ENCODE measurements around the gene HOXC12. TPM values are rescaled to one million over a fixed set of nuclear protein-coding genes. Genes with fewer than 3 reads are reported as not detected.

The HOXC12 gene
- total RNA-seq, 1 donor, result not detected

GRCh38 chr12:53993162-53994008 lies 38.7 kb downstream of the HOXC12 start:
- no peak for DNase-seq (ENCODE audit: low read depth in 2 of 3, low spot score in 2 of 3)

- no peak for DNase-seq (ENCODE audit: low read depth in 2 of 3, low spot score in 2 of 3)
Measured at GRCh38 chr12:53994009-53994263, 39.2 kb downstream of the HOXC12 start.

DNA sequence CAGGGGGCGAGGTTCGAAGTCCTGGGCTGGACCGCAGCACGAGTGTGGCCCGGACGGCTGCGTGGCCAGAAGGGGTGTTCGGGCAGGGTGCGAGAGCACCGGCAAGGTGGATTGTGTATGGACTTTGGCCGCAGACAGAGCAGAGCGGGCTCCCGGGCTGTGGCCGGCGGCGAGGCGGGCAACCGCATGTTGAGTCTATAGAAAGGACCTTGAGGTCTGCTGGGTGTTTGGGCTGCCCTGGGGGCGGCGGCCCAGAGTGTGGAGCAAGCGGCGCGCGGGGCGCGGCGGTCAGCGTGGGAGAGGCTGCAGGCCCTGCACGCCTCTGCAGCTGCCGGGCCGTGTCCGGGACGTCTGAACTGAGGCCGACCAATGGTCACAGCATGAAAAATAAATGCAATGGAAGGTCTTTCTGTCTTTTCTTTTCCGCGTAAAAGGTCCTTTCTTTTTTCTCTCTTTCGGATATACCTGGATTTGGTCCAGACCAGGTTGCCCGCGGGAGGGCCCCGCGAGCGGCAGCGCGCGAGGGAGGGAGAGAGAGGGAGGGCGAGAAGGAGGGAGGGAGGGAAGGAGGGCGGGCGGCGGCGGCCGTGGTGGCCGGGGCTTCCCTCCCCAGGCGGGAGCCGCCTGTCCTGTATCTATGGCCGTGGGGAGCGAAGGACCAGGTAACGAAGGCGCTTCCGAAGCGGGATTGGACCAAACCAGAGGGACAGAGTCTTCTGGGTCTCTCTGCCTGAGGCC lies 39.7 kb downstream of the HOXC12 start:
- no peak for DNase-seq (ENCODE audit: low read depth in 2 of 3, low spot score in 2 of 3)

DNA sequence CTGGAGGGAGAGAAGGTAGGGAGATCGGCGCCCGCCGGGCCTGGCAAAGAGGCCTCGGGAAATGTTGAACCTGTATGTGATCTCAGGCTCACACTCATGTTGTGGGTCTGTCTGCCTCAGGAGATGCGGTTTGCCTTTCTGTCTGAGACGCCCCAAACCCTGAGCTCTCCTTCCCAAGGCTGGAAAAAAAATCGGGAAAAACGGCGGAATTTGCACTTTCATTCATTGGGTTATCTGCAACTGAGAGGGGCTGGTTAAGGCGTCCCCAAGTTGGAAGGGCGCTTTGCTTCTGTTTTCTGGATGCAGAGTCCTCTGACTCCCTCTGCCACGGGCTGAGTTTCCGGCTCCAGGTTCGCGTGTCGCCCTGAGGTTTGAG lies 40.3 kb downstream of the HOXC12 start:
- DNase-seq (ENCODE audit: low read depth in 2 of 3, low spot score in 2 of 3), result no peak

- no peak for DNase-seq (ENCODE audit: low read depth in 2 of 3, low spot score in 2 of 3)
Measured at GRCh38 chr12:53995378-53996239, 40.9 kb downstream of the HOXC12 start.

DNA sequence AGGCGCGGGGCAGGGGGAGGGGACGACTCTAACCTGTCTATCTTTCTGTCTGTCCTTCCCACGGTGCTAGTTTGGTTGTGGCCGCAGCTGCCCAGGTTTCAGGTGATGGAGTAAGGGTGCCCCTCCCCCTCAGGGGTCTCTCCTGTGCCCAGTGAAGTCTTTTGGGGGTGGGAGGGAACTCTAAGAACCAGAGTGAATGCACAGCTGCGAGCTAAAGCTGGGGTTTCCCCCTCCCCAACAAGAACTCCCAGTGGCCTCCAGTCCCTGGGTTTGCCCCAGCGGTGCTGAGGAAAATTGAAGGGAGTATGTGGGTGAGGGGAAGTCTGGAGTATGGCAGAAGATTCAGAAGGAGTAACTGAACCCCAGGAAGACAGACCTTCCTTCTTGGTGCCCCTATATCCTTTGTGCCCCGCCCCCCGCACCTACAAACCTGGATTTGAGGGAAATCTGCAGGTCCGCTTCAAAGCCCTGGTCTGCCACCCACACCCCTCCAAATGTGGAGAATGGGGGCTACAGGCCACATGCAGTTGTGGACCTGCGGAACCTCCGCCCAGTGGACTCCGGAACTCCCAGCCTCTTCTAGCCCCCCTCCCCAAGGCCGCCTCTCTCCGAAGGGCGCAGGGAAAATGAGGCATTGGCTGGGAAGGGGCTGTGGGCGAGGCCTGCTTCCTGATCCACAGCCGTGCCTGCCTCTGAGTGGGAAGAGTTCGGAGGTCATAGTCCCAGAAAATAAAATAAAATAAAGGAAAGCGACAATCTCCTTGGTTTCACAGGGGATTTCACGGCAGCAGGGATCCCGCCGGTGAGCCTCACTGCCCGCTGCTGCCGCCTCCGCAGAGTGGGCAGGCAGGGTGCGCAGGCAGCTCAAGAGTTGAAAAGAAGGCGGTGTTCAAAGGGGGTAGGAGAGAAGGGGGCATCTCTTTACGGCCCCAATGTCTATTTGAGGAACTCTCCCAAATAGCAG lies 41.8 kb downstream of the HOXC12 start:
- DNase-seq (ENCODE audit: low read depth in 2 of 3, low spot score in 2 of 3), result no peak

DNA sequence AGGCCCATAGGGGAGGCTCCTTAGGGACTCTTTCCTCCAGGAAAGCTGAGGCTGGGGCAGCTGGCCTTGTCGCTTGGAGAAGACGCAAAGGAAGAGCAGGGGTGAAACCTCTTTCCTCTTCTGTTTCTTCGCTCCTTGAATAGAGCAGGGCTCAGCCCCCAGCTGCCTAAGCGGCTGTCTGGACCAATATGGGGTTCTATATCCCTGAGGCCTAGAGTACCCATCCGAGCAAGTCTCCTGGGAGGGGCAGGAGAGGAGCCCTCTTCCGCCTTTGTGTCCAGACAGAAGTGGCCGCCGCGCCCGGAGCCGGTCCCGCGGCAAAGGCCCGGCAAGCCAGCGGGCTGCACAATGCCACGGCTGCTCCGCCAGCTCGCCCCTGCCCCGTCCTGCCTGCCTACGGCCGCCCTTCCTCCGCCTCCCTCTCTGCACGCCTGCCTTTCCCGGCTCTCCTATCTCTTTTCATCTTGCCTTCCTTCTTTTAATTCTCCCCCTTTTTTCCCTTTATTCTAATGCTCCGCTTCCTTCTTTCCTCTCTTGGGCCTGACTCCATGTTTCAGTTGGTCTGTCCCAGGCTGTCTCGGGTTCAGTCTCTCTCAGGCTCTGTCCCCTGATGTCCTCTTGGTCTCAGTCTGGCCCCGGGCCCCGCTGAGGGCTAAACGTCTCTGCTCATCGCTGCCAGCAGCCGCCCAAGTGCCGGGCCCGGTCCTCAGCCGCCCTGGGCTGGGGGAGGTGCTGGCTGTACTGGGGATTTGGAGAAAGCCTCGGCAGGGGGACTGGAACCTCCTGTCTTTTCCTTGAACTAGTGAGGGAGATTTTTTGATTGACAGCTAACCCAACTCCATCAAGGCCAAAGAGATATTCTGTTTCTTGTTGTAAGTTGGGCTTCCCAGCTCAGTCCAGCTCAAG lies 42.8 kb downstream of the HOXC12 start:
- DNase-seq (ENCODE audit: low read depth in 2 of 3, low spot score in 2 of 3), result no peak

DNA sequence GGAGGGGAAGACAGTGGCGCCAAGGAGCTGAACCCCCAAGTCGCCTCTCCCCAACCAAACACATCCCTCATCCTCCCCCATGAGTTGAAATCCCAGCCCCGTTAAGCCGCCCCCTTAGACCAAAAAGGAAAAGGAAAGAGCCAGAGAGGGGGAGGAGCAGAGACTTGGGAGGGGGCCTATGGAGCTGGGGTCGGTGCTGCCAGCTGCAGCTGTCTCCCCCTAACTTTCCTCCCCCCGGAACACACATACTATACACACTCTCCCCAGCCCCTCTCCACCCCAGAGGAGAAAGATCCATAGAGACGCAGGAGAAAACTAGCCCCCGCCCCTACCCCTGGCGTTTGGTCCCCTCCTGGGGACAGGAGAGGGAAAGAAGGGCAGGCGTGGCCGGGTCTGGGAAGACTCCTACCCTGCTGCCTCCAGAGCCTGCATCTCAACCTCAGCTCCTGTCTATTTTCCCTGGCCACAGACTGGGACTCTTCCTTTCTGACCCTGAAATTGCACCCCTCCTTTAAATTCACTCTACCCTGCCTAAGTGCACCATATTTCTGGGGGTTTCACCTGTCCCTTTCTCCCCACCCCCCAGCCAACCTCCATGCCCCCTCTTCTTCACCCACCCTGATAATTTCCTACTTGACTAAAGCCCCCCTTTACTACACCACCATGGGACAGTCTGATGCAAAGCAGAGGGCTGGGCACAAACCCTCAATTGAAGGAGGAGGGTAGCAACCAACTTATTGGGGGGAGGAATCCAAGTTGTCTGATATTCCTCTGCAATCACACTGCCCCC lies 43.6 kb downstream of the HOXC12 start:
- DNase-seq (ENCODE audit: low read depth in 2 of 3, low spot score in 2 of 3), result no peak

DNA sequence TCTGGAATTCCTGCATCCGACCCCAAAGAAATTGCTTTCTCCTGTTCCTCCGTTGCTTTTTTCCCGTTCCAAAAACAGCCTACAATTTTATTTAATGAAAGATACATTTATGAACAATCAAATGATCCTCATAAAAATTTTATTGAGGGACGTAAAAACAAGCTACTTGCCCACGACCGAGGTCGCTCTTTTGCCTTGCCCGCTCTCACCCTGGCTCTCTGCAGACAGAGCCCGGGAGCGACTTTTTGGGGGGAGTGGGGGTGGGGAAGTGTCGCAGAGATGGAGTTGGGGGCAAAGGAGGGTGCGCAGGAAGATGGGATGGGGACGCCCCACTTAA lies 44.2 kb downstream of the HOXC12 start:
- no peak for DNase-seq (ENCODE audit: low read depth in 2 of 3, low spot score in 2 of 3)

- DNase-seq (ENCODE audit: low read depth in 2 of 3, low spot score in 2 of 3), result no peak
Measured at GRCh38 chr12:53999559-54000115, 44.9 kb downstream of the HOXC12 start.

DNA sequence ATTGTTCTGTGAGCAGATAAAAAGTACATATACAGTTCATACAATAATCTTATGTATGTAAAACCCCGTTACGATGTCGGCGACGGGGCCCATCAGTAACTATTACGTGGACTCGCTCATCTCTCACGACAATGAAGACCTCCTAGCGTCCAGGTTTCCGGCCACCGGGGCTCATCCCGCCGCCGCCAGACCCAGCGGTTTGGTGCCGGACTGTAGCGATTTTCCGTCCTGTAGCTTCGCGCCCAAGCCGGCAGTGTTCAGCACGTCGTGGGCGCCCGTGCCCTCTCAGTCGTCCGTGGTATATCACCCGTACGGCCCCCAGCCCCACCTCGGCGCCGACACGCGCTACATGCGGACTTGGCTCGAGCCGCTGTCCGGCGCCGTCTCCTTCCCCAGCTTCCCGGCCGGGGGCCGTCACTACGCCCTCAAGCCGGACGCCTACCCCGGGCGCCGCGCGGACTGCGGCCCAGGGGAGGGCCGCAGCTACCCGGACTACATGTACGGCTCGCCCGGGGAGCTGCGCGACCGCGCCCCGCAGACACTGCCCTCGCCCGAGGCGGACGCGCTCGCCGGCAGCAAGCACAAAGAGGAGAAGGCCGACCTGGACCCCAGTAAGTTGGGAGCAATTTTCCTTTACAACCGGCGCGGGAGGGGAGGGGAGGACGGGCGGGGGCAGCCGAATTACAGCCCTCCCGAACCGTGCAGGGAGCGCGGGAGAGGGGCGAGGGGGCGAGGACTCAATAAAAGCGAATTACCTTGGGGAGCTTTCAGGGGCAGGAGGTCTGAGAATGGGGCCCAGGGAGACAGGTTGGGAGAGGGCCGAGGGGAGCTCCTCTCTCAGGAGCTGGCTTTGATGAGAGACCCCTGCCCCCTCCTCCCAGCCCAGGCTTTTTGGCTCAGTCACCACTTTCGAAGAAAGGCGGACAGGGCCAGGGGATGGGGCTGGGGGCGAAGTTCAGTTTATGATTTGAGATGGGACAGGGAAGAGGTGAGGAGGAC lies 45.7 kb downstream of the HOXC12 start, which contains the start of gene HOXC9:
Gene HOXC9 (plus strand): TSS at position 46 of the 999 bp plus-strand sequence. CDS start 28 bp downstream, at position 74.
- no peak for DNase-seq (ENCODE audit: low read depth in 2 of 3, low spot score in 2 of 3)

DNA sequence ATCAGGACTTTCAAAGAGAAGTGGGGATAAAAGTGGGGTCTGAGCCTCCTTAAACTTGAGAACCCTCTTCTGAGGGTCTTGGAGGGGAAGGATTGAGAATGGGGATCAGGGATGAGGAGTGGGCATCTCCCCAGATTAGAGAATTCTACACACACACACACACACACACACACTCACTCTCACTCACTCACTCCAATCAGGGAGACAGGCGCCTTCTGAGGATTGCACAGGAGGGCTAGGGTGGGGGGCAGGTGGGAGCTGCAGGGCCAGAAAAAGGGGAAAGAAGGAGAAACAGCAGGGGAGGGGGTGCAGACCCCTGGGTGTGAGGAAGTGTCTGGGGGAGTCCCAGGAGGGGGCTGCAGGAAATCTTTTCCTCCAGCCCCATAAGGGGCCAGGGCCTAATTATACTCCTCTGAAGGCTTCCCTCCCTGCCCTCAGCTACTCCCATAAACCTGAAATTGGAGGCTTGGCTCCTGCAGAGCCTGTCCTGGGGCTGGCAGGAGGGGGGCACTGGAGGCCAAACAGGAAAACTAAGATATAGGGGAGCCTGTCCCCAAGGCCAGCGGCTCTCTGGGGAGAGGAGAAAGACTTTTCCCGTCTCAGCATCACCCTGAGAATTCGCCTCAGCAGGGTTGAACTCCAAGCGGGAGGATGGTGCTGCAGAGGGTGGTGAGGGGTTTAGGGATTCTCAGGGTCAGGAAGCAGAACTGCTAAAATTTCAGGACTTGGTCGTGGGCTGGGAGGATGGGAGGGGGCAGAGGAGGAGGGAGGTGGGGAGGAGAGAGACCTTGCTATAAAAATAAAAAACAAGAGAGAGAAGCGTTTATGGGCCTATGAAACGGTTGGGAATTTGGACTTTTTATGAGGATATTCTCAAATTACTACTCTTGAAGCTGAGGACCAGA lies 46.8 kb downstream of the HOXC12 start:
- DNase-seq (ENCODE audit: low read depth in 2 of 3, low spot score in 2 of 3), result no peak

GRCh38 chr12:54002278-54002914 lies 47.7 kb downstream of the HOXC12 start:
- DNase-seq (ENCODE audit: low read depth in 2 of 3, low spot score in 2 of 3), result no peak

- no peak for DNase-seq (ENCODE audit: low read depth in 2 of 3, low spot score in 2 of 3)
Measured at GRCh38 chr12:54002915-54003389, 48.2 kb downstream of the HOXC12 start.

DNA sequence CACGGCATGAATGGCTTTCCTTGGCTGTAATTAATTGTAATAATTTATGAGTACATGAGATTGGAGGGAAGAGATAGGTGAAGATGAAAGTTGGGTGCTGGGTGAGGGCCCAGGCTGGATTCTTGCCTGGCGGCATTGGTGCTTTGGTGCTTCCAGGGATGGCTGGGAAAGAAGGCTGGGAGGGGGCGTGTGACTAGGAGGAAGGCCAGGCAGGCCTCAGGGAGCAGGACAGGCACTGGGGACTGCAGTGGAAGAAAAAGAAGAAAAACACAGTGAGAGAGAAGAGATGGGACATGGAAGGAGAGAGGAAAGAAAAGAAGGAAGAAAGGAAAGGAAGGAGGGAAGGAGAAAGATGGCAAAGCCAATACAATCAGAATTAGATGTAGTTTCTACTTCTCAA lies 48.9 kb downstream of the HOXC12 start:
- DNase-seq (ENCODE audit: low read depth in 2 of 3, low spot score in 2 of 3), result no peak
